Occipital lobe (tissue), 2 donors: ENCODE measurements around the gene OR6C74. TPM values are rescaled to one million over a fixed set of nuclear protein-coding genes. Genes with fewer than 3 reads are reported as not detected.

Experiments
- DNase-seq: peaks from one replicate; lab custom pipeline; 2025; lab: John Stamatoyannopoulos, UW
- total RNA-seq: library from RNA; depleted of rRNA; stranded (reverse); fragments of >200 nt; gene quantifications from one replicate; pipeline ENCODE4 v1.2.3, GENCODE V29; 2014

OR6C74 gene
- not detected for total RNA-seq

GRCh38 chr12:55244309-55244708 lies at the start of gene OR6C74:
TSS of gene OR6C74 (plus strand) at chr12:55244609. CDS start at chr12:55247288, 2,679 bp downstream.
- DNase-seq: no peak

- DNase-seq: no peak
Observed at GRCh38 chr12:55220725-55221124, 23.7 kb upstream of the OR6C74 start, which contains the start of gene OR10A7. TSS of gene OR10A7 (plus strand) at chr12:55221025. CDS start at chr12:55221025, 0 bp downstream.

GRCh38 chr12:55226523-55226922 lies 17.9 kb upstream of the OR6C74 start:
- DNase-seq: no peak

GRCh38 chr12:55227643-55228042 lies 16.8 kb upstream of the OR6C74 start:
- no peak for DNase-seq

- DNase-seq: no peak
Observed at GRCh38 chr12:55246159-55246558, 1.8 kb downstream of the OR6C74 start.

- no peak for DNase-seq
Observed at GRCh38 chr12:55250944-55251343, 6.5 kb downstream of the OR6C74 start.

- no peak for DNase-seq
Observed at GRCh38 chr12:55253281-55253680, 8.9 kb downstream of the OR6C74 start.

GRCh38 chr12:55256831-55257230 lies 12.4 kb downstream of the OR6C74 start:
- DNase-seq: no peak

- no peak for DNase-seq
Observed at GRCh38 chr12:55258303-55258702, 13.9 kb downstream of the OR6C74 start.

- DNase-seq: no peak
Observed at GRCh38 chr12:55280991-55281390, 36.6 kb downstream of the OR6C74 start.

GRCh38 chr12:55289999-55290398 lies 45.6 kb downstream of the OR6C74 start:
- no peak for DNase-seq

Other genes with a start within 250 kb of the OR6C74 start
- 3.9 TPM for gene NEUROD4, start 224.6 kb upstream of the OR6C74 start, total RNA-seq
- gene OR9K2, start 118.2 kb upstream of the OR6C74 start, total RNA-seq: 0.16 TPM
- gene OR10A7, start 23.6 kb upstream of the OR6C74 start, total RNA-seq: not detected
- not detected for gene OR6C6, start 52.0 kb downstream of the OR6C74 start, total RNA-seq
- gene OR6C1, start 69.7 kb downstream of the OR6C74 start, total RNA-seq: not detected
- not detected for gene OR6C3, start 86.1 kb downstream of the OR6C74 start, total RNA-seq
- gene OR6C75, start 118.4 kb downstream of the OR6C74 start, total RNA-seq: not detected
- not detected for gene OR6C65, start 155.9 kb downstream of the OR6C74 start, total RNA-seq
- not detected for gene OR6C76, start 181.6 kb downstream of the OR6C74 start, total RNA-seq
- not detected for gene OR6C2, start 199.5 kb downstream of the OR6C74 start, total RNA-seq
- not detected for gene OR6C70, start 225.5 kb downstream of the OR6C74 start, total RNA-seq
- not detected for gene OR6C68, start 247.8 kb downstream of the OR6C74 start, total RNA-seq